Right lobe of liver (tissue), 6 donors: ENCODE results near the gene PDE9A. TPM values are rescaled to one million over a fixed set of nuclear protein-coding genes. Genes with fewer than 3 reads are reported as not detected.

Experiments used
- ATAC-seq, 4 donors: fragments of 200-7000 bp; cut with Tn5 transposase; one replicate each; pipeline ENCODE4 v1.9.1; 2020; ENCODE audit warnings: mild to moderate bottlenecking in 4 of 4, moderate library complexity in 4 of 4
- DNase-seq, 3 donors: peaks; one replicate each; pipeline ENCODE4 v3.0.0-alpha.2; 2020
- H3K27ac ChIP-seq, 3 donors: fragments of 200-600 bp; one replicate each; pipeline ENCODE4 v1.8.0; 2022
- H3K27me3 ChIP-seq, 2 donors: fragments of 200-600 bp; one replicate each; pipeline ENCODE4 v1.8.0; 2022
- H3K36me3 ChIP-seq, 4 donors: fragments of 200-600 bp; sonication (generic) in 1 of 4; one replicate each; pipeline versions ENCODE4 v1.5.1 to v1.8.0; 2017 to 2022; ENCODE audit warnings: control low read depth in 1 of 4
- H3K4me1 ChIP-seq, 4 donors: fragments of 200-600 bp; sonication (generic) in 1 of 4; one replicate each; pipeline versions ENCODE4 v1.5.1 to v1.8.0; 2017 to 2022; ENCODE audit warnings: control low read depth in 1 of 4
- H3K4me3 ChIP-seq, 3 donors: fragments of 200-600 bp; one replicate each; pipeline ENCODE4 v1.8.0; 2022
- H3K9me3 ChIP-seq, 4 donors: fragments of 200-600 bp; sonication (generic) in 1 of 4; one replicate each; pipeline versions ENCODE4 v1.5.1 to v1.8.0; 2017 to 2022; ENCODE audit warnings: control low read depth in 1 of 4
- CTCF ChIP-seq, 4 donors: fragments of 200-600 bp in 3 of 4; fragments of 450-650 bp in 1 of 4; IDR thresholded peaks; one replicate each; pipeline versions ENCODE4 v1.5.1 to v1.8.0; 2016 to 2022; ENCODE audit warnings: antibody characterized with exemption in 4 of 4, mild to moderate bottlenecking in 2 of 4
- POLR2A ChIP-seq: fragments of 450-650 bp; IDR thresholded peaks from one replicate; pipeline ENCODE4 v1.6.1; 2017; ENCODE audit warnings: antibody characterized with exemption, mild to moderate bottlenecking
- WGBS: methylation state at CpG from one replicate; pipeline ENCODE4 v1.1.6; 2018; ENCODE audit warnings: low coverage, low lambda C conversion rate; ENCODE audit not compliant: insufficient coverage; ENCODE audit errors: missing lambda C conversion rate; 5-methylcytosine and 5-hydroxymethylcytosine counted together
- intact Hi-C, 2 donors: fragments of 100-400 bp; cut with DNase I; formaldehyde crosslinking; loops; one replicate each; pipeline versions ENCODE4 v1.11.2 to v1.14.1; 2022
- total RNA-seq, 6 experiments: library from RNA; depleted of rRNA in 2 of 6; stranded (reverse); fragments of >200 nt in 2 of 6; fragmentation: NEBNext Ultra II Directional in 3 of 6; extraction: Animal tissue kit (Norgen Biotek cat#: 25700) in 3 of 6; gene quantifications; one replicate each; pipeline versions ENCODE4 v1.1.0 to v1.2.4, GENCODE V29; 2016 to 2023
- donor health status: DM: no; HTN: yes; CAD: no.
- donor health status: DM: no; HTN: no; CAD: no.
- donor health status: DM: no; HTN: no; CAD: no.
- donor health status: DM: no; HTN: yes; CAD: no.
- donor health status: DM: no; HTN: yes; CAD: no.

PDE9A gene
- total RNA-seq, 6 experiments from 2014 or later: 1.1 to 5.9 (median 3.3) TPM

- Histone ChIP-seq H3K27me3 (no peaks in the 10 kb centered on the region), H3K4me3 (no peak overlapping the region), H3K27ac (no peak overlapping the region), H3K36me3 (no peaks in the 10 kb centered on the region), H3K9me3 (no peaks in the 10 kb centered on the region), H3K4me1 (peaks cover 0 to 11% (median 0%) of the 10 kb centered on the region in 4 donors)
- WGBS: 75% methylated on average over 2 of the region's 9 CpGs
- intact Hi-C loops: no loop called here
- DNase-seq (peak in 1 of 3 donors; percentile 23), ATAC-seq (peak in 1 of 4 donors; percentile 34)
- TF ChIP-seq POLR2A (no peak), CTCF (IDR thresholded peaks at IDR 0.05) (no peak)
Measured at GRCh38 chr21:42629933-42630589, 23.4 kb upstream of the PDE9A start.

GRCh38 chr21:42630626-42631025 is 22.8 kb upstream of the PDE9A start:
- peaks cover 0 to 10% (median 0%) of the 10 kb centered on the region in 4 donors for H3K4me1 ChIP-seq
- H3K9me3 ChIP-seq: no peaks in the 10 kb centered on the region
- intact Hi-C loops: no loop called here
- peak; percentile 95 to 98 (median 96) for ATAC-seq
- H3K27ac ChIP-seq: no peak overlapping the region
- TF ChIP-seq POLR2A (no peak), CTCF (IDR thresholded peaks at IDR 0.05) (no peak)
- no peaks in the 10 kb centered on the region for H3K36me3 ChIP-seq
- 50% methylated on average over 6 of the region's 9 CpGs for WGBS
- no peak overlapping the region for H3K4me3 ChIP-seq
- H3K27me3 ChIP-seq: no peaks in the 10 kb centered on the region
- DNase-seq: peak; percentile 82 to 91 (median 85)

GRCh38 chr21:42631142-42631541 is 22.3 kb upstream of the PDE9A start:
- Histone ChIP-seq H3K27ac (no peak overlapping the region), H3K4me1 (peaks cover 0 to 10% (median 0%) of the 10 kb centered on the region in 4 donors), H3K36me3 (no peaks in the 10 kb centered on the region), H3K27me3 (no peaks in the 10 kb centered on the region), H3K9me3 (no peaks in the 10 kb centered on the region), H3K4me3 (no peak overlapping the region)
- intact Hi-C loops: no loop called here
- TF ChIP-seq POLR2A (no peak), CTCF (IDR thresholded peaks at IDR 0.05) (no peak)
- ATAC-seq (no peak), DNase-seq (peak in 1 of 3 donors; percentile 26)
- 80% methylated on average over 4 of the region's 5 CpGs for WGBS

DNA sequence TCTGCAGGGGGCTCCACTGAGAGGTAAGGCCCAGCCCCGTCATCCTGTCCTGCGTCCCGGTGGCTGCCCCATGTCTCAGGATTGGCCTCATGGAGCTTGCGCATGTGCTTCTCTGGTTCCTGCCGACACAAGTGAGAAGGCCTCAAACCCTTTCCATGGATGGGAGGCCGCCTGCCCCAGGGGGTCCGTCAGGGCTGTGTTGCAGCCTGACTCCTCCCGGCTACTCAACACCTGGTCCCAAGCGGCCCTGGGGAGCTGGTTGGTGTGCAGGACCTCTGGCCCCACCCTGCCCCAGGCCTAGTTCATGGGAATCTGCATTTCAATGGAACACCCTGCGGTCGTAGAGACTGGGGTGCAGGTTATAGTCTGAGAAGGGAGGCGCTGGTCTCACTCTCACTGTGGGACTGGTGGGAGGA is 21.1 kb upstream of the PDE9A start:
- H3K4me1 ChIP-seq: peaks cover 0 to 10% (median 0%) of the 10 kb centered on the region in 4 donors
- no peaks in the 10 kb centered on the region for H3K27me3 ChIP-seq
- TF ChIP-seq POLR2A: no peak
- TF ChIP-seq CTCF (IDR thresholded peaks at IDR 0.05): no peak
- H3K27ac ChIP-seq: no peak overlapping the region
- no peaks in the 10 kb centered on the region for H3K9me3 ChIP-seq
- peak in 1 of 3 donors; percentile 39 for DNase-seq
- WGBS: 100% methylated on average over 3 of the region's 12 CpGs
- H3K4me3 ChIP-seq: no peak overlapping the region
- H3K36me3 ChIP-seq: no peaks in the 10 kb centered on the region
- ATAC-seq: no peak
- intact Hi-C loops: no loop called here
